Neural cell (in vitro differentiated cells): ENCODE data around the gene CSTF1. TPM values are rescaled to one million over a fixed set of nuclear protein-coding genes. Genes with fewer than 3 reads are reported as not detected.

Source experiments
- H2AFZ ChIP-seq: fragments of 200-600, 300-800 bp; sonication (generic), shearing (Covaris generic); 2 replicates; pipeline ENCODE4 v1.6.0; 2014; ENCODE audit warnings: low read depth, mild to moderate bottlenecking, antibody characterized with exemption, low read length, moderate library complexity
- H3F3A ChIP-seq: fragments of 200-600 bp; shearing (Covaris generic); 2 replicates; pipeline ENCODE4 v1.6.1; 2016; ENCODE audit warnings: mild to moderate bottlenecking, moderate library complexity, mixed read lengths, antibody characterized with exemption, low read length; ENCODE audit not compliant: insufficient read depth, poor library complexity, severe bottlenecking
- H3K27ac ChIP-seq: fragments of 200-600, 300-800 bp; sonication (generic), shearing (Covaris generic); 2 replicates; pipeline ENCODE4 v1.5.1; 2014; ENCODE audit warnings: mild to moderate bottlenecking, low read length, moderate library complexity
- H3K27me3 ChIP-seq: fragments of 300-800, 200-600 bp; sonication (generic), shearing (Covaris generic); 2 replicates; pipeline ENCODE4 v1.6.0; 2014; ENCODE audit warnings: mild to moderate bottlenecking, low read depth, low read length, moderate library complexity; ENCODE audit not compliant: insufficient read depth
- H3K36me3 ChIP-seq: fragments of 300-800, 200-600 bp; sonication (generic), shearing (Covaris generic); 2 replicates; pipeline ENCODE4 v1.5.1; 2014; ENCODE audit warnings: mild to moderate bottlenecking, antibody characterized with exemption, low read length, moderate library complexity; ENCODE audit not compliant: insufficient read depth
- H3K4me2 ChIP-seq: fragments of 300-800, 200-600 bp; sonication (generic), shearing (Covaris generic); 2 replicates; pipeline ENCODE4 v1.6.0; 2014; ENCODE audit warnings: mild to moderate bottlenecking, low read length
- H3K4me3 ChIP-seq: fragments of 300-800, 200-600 bp; sonication (generic), shearing (Covaris generic); 2 replicates; pipeline ENCODE4 v1.5.1; 2014; ENCODE audit warnings: mild to moderate bottlenecking, low read length, moderate library complexity
- H3K79me2 ChIP-seq: fragments of 200-600 bp; shearing (Covaris generic); replicated peaks from 2 replicates; pipeline ENCODE4 v1.6.0; 2014; ENCODE audit warnings: mild to moderate bottlenecking, low read length, moderate library complexity; ENCODE audit not compliant: insufficient read depth
- H3K9ac ChIP-seq: fragments of 300-800, 200-600 bp; sonication (generic), shearing (Covaris generic); 2 replicates; pipeline ENCODE4 v1.6.1; 2016; ENCODE audit warnings: mild to moderate bottlenecking, low read length, mixed read lengths
- H3K9me2 ChIP-seq: fragments of 200-600 bp; shearing (Covaris generic); 2 replicates; pipeline ENCODE4 v1.6.1; 2016; ENCODE audit warnings: mild to moderate bottlenecking, low read length, mixed read lengths; ENCODE audit not compliant: insufficient read depth
- H3K9me3 ChIP-seq: fragments of 200-600, 300-800 bp; sonication (generic), shearing (Covaris generic); 2 replicates; pipeline ENCODE4 v1.6.1; 2016; ENCODE audit warnings: mild to moderate bottlenecking, mixed run types, low read length, moderate library complexity, mixed read lengths
- H4K20me1 ChIP-seq: fragments of 200-600 bp; shearing (Covaris generic); 2 replicates; pipeline ENCODE4 v1.6.1; 2016; ENCODE audit warnings: mild to moderate bottlenecking, mixed run types; ENCODE audit not compliant: insufficient read depth
- CTCF ChIP-seq: fragments of 450-650 bp; IDR thresholded peaks from 2 replicates; pipeline ENCODE4 v1.5.1; 2014; ENCODE audit warnings: antibody characterized with exemption, mild to moderate bottlenecking, moderate library complexity; ENCODE audit not compliant: poor library complexity, severe bottlenecking
- EP300 ChIP-seq: fragments of 450-650 bp; conservative IDR thresholded peaks from 2 replicates; pipeline ENCODE4 v1.6.1; 2014; ENCODE audit warnings: antibody characterized with exemption, mild to moderate bottlenecking, moderate library complexity; ENCODE audit not compliant: poor library complexity, severe bottlenecking
- EZH2 ChIP-seq: fragments of 200-600, 300-800 bp; shearing (Covaris generic), sonication (generic); IDR thresholded peaks from 2 replicates; pipeline ENCODE4 v1.6.1; 2014; ENCODE audit warnings: antibody characterized with exemption, low read length, borderline replicate concordance, mild to moderate bottlenecking; ENCODE audit not compliant: insufficient read depth, poor library complexity, severe bottlenecking
- MXI1 ChIP-seq: fragments of 450-650 bp; conservative IDR thresholded peaks from 2 replicates; pipeline ENCODE4 v1.6.1; 2014; ENCODE audit warnings: antibody characterized with exemption, mild to moderate bottlenecking; ENCODE audit not compliant: poor library complexity, severe bottlenecking
- POLR2AphosphoS5 ChIP-seq: IDR thresholded peaks from 2 replicates; pipeline ENCODE4 v1.6.1; 2012
- RAD21 ChIP-seq: fragments of 450-650 bp; conservative IDR thresholded peaks from 2 replicates; pipeline ENCODE4 v1.6.1; 2014; ENCODE audit warnings: antibody characterized with exemption, mild to moderate bottlenecking, moderate library complexity
- REST ChIP-seq: IDR thresholded peaks from 2 replicates; pipeline ENCODE4 v1.6.1; 2012; ENCODE audit warnings: borderline replicate concordance
- SMC3 ChIP-seq: fragments of 450-650 bp; conservative IDR thresholded peaks from 2 replicates; pipeline ENCODE4 v1.6.1; 2014; ENCODE audit warnings: antibody characterized with exemption, mild to moderate bottlenecking, moderate library complexity; ENCODE audit not compliant: poor library complexity
- TAF1 ChIP-seq: IDR thresholded peaks from 2 replicates; pipeline ENCODE4 v1.6.1; 2012; ENCODE audit warnings: low read depth
- polyA plus RNA-seq: library from polyadenylated mRNA; depleted of rRNA; stranded (reverse); fragments of >200 nt; gene quantifications from 2 replicates; pipeline ENCODE4 v1.2.3, GENCODE V29; 2014

CSTF1 gene
- polyA plus RNA-seq, 1 donor from 2014 or later = 24.0 TPM

DNA sequence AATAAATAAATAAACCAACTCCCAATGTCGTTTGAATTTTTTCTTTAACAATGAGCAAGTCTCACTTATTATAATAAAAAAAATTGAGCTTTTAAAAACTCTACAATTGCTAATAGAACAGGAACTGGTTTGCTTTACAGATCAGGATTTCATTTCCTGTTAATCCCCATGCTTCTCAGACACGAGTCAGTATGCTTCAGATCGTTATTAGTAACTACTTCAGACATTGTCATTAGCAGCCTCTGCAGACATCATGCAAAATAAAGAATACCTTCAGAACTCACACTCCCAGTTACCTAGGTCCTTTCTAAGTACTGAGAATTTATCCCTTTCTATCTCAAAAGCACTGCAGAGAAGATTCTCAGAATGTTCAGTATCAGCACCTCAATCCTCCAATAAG lies 43.7 kb upstream of the CSTF1 start:
- peaks cover 6% of the 10 kb centered on the region for H3K27me3 ChIP-seq
- H2AFZ ChIP-seq = no peak overlapping the region
- H3K4me3 ChIP-seq = no peak overlapping the region
- no peak overlapping the region for H3K27ac ChIP-seq
- no peaks in the 10 kb centered on the region for H3K79me2 ChIP-seq
- H3K9me2 ChIP-seq = no peaks in the 10 kb centered on the region
- H3K9me3 ChIP-seq = no peaks in the 10 kb centered on the region
- TF ChIP-seq SMC3 (no peak), EZH2 (no peak), REST (no peak), POLR2AphosphoS5 (no peak), CTCF (no peak), MXI1 (no peak), EP300 (no peak), TAF1 (no peak), RAD21 (no peak)
- no peaks in the 10 kb centered on the region for H3K36me3 ChIP-seq
- no peaks in the 10 kb centered on the region for H3F3A ChIP-seq
- H3K9ac ChIP-seq = no peak overlapping the region
- H3K4me2 ChIP-seq = no peak overlapping the region
- H4K20me1 ChIP-seq = no peaks in the 10 kb centered on the region

- Histone ChIP-seq H3K27me3 (no peaks in the 10 kb centered on the region), H3K4me2 (no peak overlapping the region), H3K4me3 (no peak overlapping the region), H3K79me2 (no peaks in the 10 kb centered on the region), H3K9me2 (no peaks in the 10 kb centered on the region), H3K9me3 (no peaks in the 10 kb centered on the region), H3F3A (no peaks in the 10 kb centered on the region), H3K36me3 (no peaks in the 10 kb centered on the region), H4K20me1 (no peaks in the 10 kb centered on the region), H3K9ac (no peak overlapping the region), H2AFZ (no peak overlapping the region), H3K27ac (no peak overlapping the region)
- TF ChIP-seq RAD21 = no peak
- no peak for TF ChIP-seq REST
- TF ChIP-seq MXI1 = no peak
- no peak for TF ChIP-seq POLR2AphosphoS5
- TF ChIP-seq CTCF = no peak
- no peak for TF ChIP-seq EP300
- no peak for TF ChIP-seq SMC3
- no peak for TF ChIP-seq EZH2
- no peak for TF ChIP-seq TAF1
Observed at GRCh38 chr20:56350842-56351241, 41.6 kb upstream of the CSTF1 start.
